Measurements from ENCODE around the gene TPTE2. TPM values are rescaled to one million over a fixed set of nuclear protein-coding genes. Genes with fewer than 3 reads are reported as not detected.
A peak's percentile ranks its signal among the peaks of the same experiment; 100 is the strongest.

The TPTE2 gene
- total and polyA plus RNA-seq, 10 of the 15 experiments (the other 5 are each of a cell fraction or from before 2014, with no cell fraction given) = 0.31 to 1.9 (median 1.2) TPM

DNA sequence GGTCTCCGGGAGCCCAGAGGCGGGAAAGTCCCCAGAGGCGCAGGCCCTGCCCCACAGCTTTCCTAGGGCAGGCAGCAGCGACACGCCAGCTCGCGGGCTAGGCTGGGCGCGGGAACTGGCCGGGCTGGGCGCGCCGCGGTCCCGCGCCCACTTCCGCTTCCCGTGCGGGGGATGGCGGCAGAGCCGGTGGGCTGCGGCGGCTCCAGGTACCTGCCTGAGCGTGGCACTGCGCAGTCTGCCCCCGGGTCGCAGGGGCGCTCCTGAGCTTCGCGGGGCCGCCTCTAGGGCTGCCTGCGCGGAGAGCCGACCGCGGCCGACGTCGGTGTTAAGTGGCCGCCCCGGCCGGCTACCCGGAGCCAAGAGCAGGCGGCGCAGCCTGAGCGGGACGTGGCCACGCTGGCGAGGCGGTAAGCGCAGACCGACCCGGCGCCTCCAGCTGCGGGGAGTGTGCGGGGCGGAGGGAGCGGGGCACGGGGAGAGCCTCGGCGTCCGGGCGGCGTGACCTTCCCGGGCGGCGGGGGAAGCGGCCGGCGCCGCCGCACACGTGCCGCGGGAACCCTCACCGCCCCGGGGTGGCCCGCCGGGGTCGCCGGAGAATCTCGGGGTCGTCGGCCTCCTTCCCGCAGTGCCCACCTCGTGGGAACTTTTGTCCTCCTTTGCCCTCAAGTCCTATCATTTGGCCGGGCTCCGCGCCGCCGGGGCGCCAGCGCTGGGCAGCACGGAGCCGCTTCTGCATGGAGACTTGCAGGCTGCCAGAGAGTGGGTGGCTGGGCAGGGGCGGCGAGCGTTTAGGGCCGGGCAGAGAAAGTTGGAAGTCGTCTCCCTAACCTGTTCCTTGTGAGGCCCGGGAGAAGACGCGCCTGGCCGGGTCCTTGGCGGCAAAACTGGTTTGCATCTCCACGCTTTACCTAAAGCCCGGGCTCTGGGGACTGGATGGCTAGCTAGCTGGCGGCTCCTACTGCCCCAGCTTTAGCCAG lies 40.7 kb upstream of the TPTE2 start:
- Histone ChIP-seq H3K36me3 (ENCODE audit: control insufficient read depth in 2 of 2, insufficient read depth in 2 of 2, low read length in 1 of 2) (no peaks in the 10 kb centered on the region), H4K20me1 (ENCODE audit: control insufficient read depth, insufficient read depth) (no peaks in the 10 kb centered on the region), H3K27ac (ENCODE audit: control insufficient read depth, insufficient read depth) (peak overlapping the region; percentile 85), H3K4me1 (ENCODE audit: control insufficient read depth, insufficient read depth, low read length) (0 out of 2 replicates have a peak, but pooled peaks cover 3% of the 10 kb centered on the region), H3K4me2 (ENCODE audit: control insufficient read depth, insufficient read depth) (peak overlapping the region; percentile 92), H3K79me2 (ENCODE audit: control insufficient read depth, insufficient read depth, low read length) (peaks cover 14% of the 10 kb centered on the region), H3K27me3 (replicated peaks in 1 of 2; ENCODE audit: control insufficient read depth in 2 of 2, insufficient read depth in 2 of 2, low read length in 1 of 2) (no peaks in the 10 kb centered on the region), H3K9me3 (replicated peaks; ENCODE audit: control insufficient read depth, insufficient read depth, low read length) (no peaks in the 10 kb centered on the region; the same call in 1 of the 3 replicates), H3K4me3 (peak overlapping the region; percentile 86), H2AFZ (ENCODE audit: control insufficient read depth, low read depth, low read length) (peak overlapping the region; percentile 87), H3K9ac (ENCODE audit: control insufficient read depth, insufficient read depth, low read length) (peak overlapping the region; percentile 92)
- ChIA-PET RAD21 (ENCODE audit: unreplicated experiment) (interaction anchor here (0.6 to 1.0 kb wide), 3 partner anchors 17 to 30 kb away, joined by 3 to 4 read pairs (median 4); no protein-coding TSS in a partner anchor), POLR2A (interaction anchor here (0.6 to 0.9 kb wide), 4 partner anchors 9 to 1289 kb away, joined by 3 to 6 read pairs (median 4); no protein-coding TSS in a partner anchor), CTCF (interaction anchor here (0.9 to 1.3 kb wide), 5 partner anchors 9 to 31 kb away, joined by 3 to 7 read pairs (median 3); no protein-coding TSS in a partner anchor), SMC1A (ENCODE audit: uncharacterized antibody, unreplicated experiment) (interaction anchor here (1.1 kb wide), 1 partner anchor 32 kb away, joined by 4 read pairs; no protein-coding TSS in a partner anchor)
- DNase-seq (ENCODE audit: low read depth, low spot score) (no peak), FAIRE-seq (no peak), ATAC-seq (peak; percentile 95)
- no TSS peak for BruUV-seq (replicated peaks)
- in situ Hi-C loops (cut with MboI) = loop anchor here (5.0 kb wide), 1 partner anchor 50 kb away; no protein-coding TSS in a partner anchor
- intact Hi-C loops (cut with micrococcal nuclease; ENCODE audit: unreplicated experiment) = loop anchor here (2.0 kb wide), 1 partner anchor 33 kb away; no protein-coding TSS in a partner anchor
- 13% methylated on average over 87 of the region's 108 CpGs for WGBS (ENCODE audit: insufficient coverage, insufficient replicate concordance, low lambda C conversion rate, missing lambda C conversion rate)
- TF ChIP-seq CBX5 (IDR thresholded peaks at IDR 0.05; ENCODE audit: low read depth) = no peak
- TF ChIP-seq MTA2 (IDR thresholded peaks at IDR 0.05; ENCODE audit: low read depth) = no peak
- TF ChIP-seq KDM1A (IDR thresholded peaks at IDR 0.05; ENCODE audit: borderline replicate concordance) = no peak
- no peak for TF ChIP-seq SREBF2 (IDR thresholded peaks at IDR 0.05; ENCODE audit: low read length)
- TF ChIP-seq IRF4 (IDR thresholded peaks at IDR 0.05; ENCODE audit: low read depth, low read length) = no peak
- TF ChIP-seq SMC3 (IDR thresholded peaks at IDR 0.05; ENCODE audit: borderline replicate concordance, low read length) = peak; percentile 21; the same call in 1 of the 2 replicates
- no peak for TF ChIP-seq ZNF622 (IDR thresholded peaks at IDR 0.05)
- no peak for TF ChIP-seq ZZZ3 (IDR thresholded peaks at IDR 0.05; ENCODE audit: control insufficient read depth, insufficient read length, low read depth)
- no peak for TF ChIP-seq SMAD1 (IDR thresholded peaks at IDR 0.05; ENCODE audit: low read depth, partially characterized antibody)
- TF ChIP-seq, protein P1, sequence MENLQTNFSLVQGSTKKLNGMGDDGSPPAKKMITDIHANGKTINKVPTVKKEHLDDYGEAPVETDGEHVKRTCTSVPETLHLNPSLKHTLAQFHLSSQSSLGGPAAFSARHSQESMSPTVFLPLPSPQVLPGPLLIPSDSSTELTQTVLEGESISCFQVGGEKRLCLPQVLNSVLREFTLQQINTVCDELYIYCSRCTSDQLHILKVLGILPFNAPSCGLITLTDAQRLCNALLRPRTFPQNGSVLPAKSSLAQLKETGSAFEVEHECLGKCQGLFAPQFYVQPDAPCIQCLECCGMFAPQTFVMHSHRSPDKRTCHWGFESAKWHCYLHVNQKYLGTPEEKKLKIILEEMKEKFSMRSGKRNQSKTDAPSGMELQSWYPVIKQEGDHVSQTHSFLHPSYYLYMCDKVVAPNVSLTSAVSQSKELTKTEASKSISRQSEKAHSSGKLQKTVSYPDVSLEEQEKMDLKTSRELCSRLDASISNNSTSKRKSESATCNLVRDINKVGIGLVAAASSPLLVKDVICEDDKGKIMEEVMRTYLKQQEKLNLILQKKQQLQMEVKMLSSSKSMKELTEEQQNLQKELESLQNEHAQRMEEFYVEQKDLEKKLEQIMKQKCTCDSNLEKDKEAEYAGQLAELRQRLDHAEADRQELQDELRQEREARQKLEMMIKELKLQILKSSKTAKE (IDR thresholded peaks at IDR 0.05; ENCODE audit: low read depth, poor library complexity, severe bottlenecking) = no peak
- TF ChIP-seq, protein P2, sequence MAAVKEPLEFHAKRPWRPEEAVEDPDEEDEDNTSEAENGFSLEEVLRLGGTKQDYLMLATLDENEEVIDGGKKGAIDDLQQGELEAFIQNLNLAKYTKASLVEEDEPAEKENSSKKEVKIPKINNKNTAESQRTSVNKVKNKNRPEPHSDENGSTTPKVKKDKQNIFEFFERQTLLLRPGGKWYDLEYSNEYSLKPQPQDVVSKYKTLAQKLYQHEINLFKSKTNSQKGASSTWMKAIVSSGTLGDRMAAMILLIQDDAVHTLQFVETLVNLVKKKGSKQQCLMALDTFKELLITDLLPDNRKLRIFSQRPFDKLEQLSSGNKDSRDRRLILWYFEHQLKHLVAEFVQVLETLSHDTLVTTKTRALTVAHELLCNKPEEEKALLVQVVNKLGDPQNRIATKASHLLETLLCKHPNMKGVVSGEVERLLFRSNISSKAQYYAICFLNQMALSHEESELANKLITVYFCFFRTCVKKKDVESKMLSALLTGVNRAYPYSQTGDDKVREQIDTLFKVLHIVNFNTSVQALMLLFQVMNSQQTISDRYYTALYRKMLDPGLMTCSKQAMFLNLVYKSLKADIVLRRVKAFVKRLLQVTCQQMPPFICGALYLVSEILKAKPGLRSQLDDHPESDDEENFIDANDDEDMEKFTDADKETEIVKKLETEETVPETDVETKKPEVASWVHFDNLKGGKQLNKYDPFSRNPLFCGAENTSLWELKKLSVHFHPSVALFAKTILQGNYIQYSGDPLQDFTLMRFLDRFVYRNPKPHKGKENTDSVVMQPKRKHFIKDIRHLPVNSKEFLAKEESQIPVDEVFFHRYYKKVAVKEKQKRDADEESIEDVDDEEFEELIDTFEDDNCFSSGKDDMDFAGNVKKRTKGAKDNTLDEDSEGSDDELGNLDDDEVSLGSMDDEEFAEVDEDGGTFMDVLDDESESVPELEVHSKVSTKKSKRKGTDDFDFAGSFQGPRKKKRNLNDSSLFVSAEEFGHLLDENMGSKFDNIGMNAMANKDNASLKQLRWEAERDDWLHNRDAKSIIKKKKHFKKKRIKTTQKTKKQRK (IDR thresholded peaks at IDR 0.05; ENCODE audit: low read depth, low read length) = no peak
- 0 out of 2 replicates have a peak, but pooled peaks have one; percentile 26 for TF ChIP-seq CHD2 (IDR thresholded peaks at IDR 0.05; ENCODE audit: borderline replicate concordance, low read depth, low read length)
- TF ChIP-seq SREBF1 (IDR thresholded peaks at IDR 0.05; ENCODE audit: low read length) = no peak
- TF ChIP-seq, protein P3, sequence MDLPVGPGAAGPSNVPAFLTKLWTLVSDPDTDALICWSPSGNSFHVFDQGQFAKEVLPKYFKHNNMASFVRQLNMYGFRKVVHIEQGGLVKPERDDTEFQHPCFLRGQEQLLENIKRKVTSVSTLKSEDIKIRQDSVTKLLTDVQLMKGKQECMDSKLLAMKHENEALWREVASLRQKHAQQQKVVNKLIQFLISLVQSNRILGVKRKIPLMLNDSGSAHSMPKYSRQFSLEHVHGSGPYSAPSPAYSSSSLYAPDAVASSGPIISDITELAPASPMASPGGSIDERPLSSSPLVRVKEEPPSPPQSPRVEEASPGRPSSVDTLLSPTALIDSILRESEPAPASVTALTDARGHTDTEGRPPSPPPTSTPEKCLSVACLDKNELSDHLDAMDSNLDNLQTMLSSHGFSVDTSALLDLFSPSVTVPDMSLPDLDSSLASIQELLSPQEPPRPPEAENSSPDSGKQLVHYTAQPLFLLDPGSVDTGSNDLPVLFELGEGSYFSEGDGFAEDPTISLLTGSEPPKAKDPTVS (IDR thresholded peaks at IDR 0.05; ENCODE audit: low read depth, low read length) = no peak
